IMR-90 (cell line): ENCODE measurements around the gene BAIAP2. TPM values are rescaled to one million over a fixed set of nuclear protein-coding genes. Genes with fewer than 3 reads are reported as not detected.

Source experiments
- ATAC-seq: fragments of 200-7000 bp; cut with Tn5 transposase; 2 replicates; pipeline ENCODE4 v1.9.1; 2020; ENCODE audit warnings: low read depth, mild to moderate bottlenecking, moderate library complexity
- BruUV-seq: library from RNA; stranded (reverse); fragments of 400-500 nt; replicated peaks from 2 replicates; lab custom pipeline; 2021; lab: Mats Ljungman, UMichigan
- CTCF ChIA-PET: fragments of 300-600 bp; formaldehyde crosslinking; extraction: SDS; loops from one replicate; lab custom pipeline; 2021; ENCODE audit warnings: antibody characterized with exemption; lab: Yijun Ruan, JAX
- POLR2A ChIA-PET: fragments of 300-600 bp; sonication (Branson Sonifier 250); formaldehyde crosslinking; loops from one replicate; lab custom pipeline; 2022; ENCODE audit warnings: antibody characterized with exemption; ENCODE audit not compliant: unreplicated experiment; lab: Charles Lee
- DNase-seq: peaks from one replicate; pipeline ENCODE4 v3.0.0; 2013
- H2AFZ ChIP-seq: replicated peaks from 2 replicates; pipeline ENCODE3; 2013; ENCODE audit warnings: low read length, mild to moderate bottlenecking; ENCODE audit not compliant: poor library complexity
- H2AK5ac ChIP-seq: 2 replicates; pipeline ENCODE4 v1.6.1; 2013; ENCODE audit warnings: low read depth, low read length, inconsistent platforms
- H2AK9ac ChIP-seq: replicated peaks from 2 replicates; pipeline ENCODE3; 2013; ENCODE audit warnings: mild to moderate bottlenecking, low read depth, low read length, moderate library complexity; ENCODE audit not compliant: poor library complexity
- H2BK120ac ChIP-seq: 2 replicates; pipeline ENCODE4 v1.6.1; 2013; ENCODE audit warnings: low read depth, low read length, inconsistent platforms
- H2BK15ac ChIP-seq: 3 replicates; pipeline ENCODE4 v1.6.1; 2013; ENCODE audit warnings: low read depth, low read length, inconsistent platforms
- H2BK20ac ChIP-seq: 2 replicates; pipeline ENCODE4 v1.6.1; 2013; ENCODE audit warnings: low read depth, mild to moderate bottlenecking, inconsistent platforms, low read length, moderate library complexity
- H2BK5ac ChIP-seq: 2 replicates; pipeline ENCODE4 v1.6.1; 2013; ENCODE audit warnings: mild to moderate bottlenecking, low read depth, low read length, inconsistent platforms; ENCODE audit not compliant: poor library complexity, severe bottlenecking
- H3K14ac ChIP-seq: replicated peaks from 2 replicates; pipeline ENCODE4 v1.6.1; 2013; ENCODE audit warnings: low read depth, low read length, inconsistent platforms
- H3K18ac ChIP-seq: 2 replicates; pipeline ENCODE4 v1.6.1; 2013; ENCODE audit warnings: low read depth, low read length, control low read depth
- H3K23ac ChIP-seq: 2 replicates; pipeline ENCODE4 v1.6.1; 2013; ENCODE audit warnings: low read depth, low read length, inconsistent platforms
- H3K27ac ChIP-seq: 2 replicates; pipeline ENCODE4 v1.5.1; 2013; ENCODE audit warnings: mild to moderate bottlenecking, control low read depth, low read length; ENCODE audit not compliant: insufficient read depth
- H3K27me3 ChIP-seq: 2 replicates; pipeline ENCODE4 v1.6.1; 2013; ENCODE audit warnings: low read length; ENCODE audit not compliant: control insufficient read depth, insufficient read depth
- H3K36me3 ChIP-seq: 2 replicates; pipeline ENCODE4 v1.6.1; 2013; ENCODE audit warnings: low read length, mixed read lengths; ENCODE audit not compliant: control insufficient read depth, insufficient read depth
- H3K4ac ChIP-seq: 2 replicates; pipeline ENCODE4 v1.6.1; 2013; ENCODE audit warnings: low read depth, low read length, inconsistent platforms
- H3K4me1 ChIP-seq: 2 replicates; pipeline ENCODE4 v1.6.1; 2013; ENCODE audit warnings: low read length, mixed read lengths; ENCODE audit not compliant: control insufficient read depth, insufficient read depth
- H3K4me2 ChIP-seq: 2 replicates; pipeline ENCODE4 v1.6.1; 2013; ENCODE audit warnings: low read depth, mild to moderate bottlenecking, control low read depth, low read length, moderate library complexity
- H3K4me3 ChIP-seq: 2 replicates; pipeline ENCODE4 v1.5.1; 2013; ENCODE audit warnings: low read depth, mild to moderate bottlenecking, control low read depth, low read length, moderate library complexity; ENCODE audit not compliant: insufficient read depth
- H3K56ac ChIP-seq: 2 replicates; pipeline ENCODE4 v1.6.1; 2013; ENCODE audit warnings: low read length, inconsistent platforms; ENCODE audit not compliant: insufficient read depth; ENCODE audit errors: extremely low read depth
- H3K79me1 ChIP-seq, 2 experiments: 2 replicates each; pipeline ENCODE4 v1.6.1; 2013; ENCODE audit warnings: low read length in 2 of 2, inconsistent platforms in 1 of 2, low read depth in 1 of 2
- H3K9ac ChIP-seq: 2 replicates; pipeline ENCODE4 v1.6.1; 2013; ENCODE audit warnings: low read depth, low read length, control low read depth
- H3K9me1 ChIP-seq: 2 replicates; pipeline ENCODE4 v1.6.1; 2013; ENCODE audit warnings: low read length, inconsistent platforms; ENCODE audit not compliant: insufficient read depth
- H3K9me3 ChIP-seq: 2 replicates; pipeline ENCODE4 v1.6.1; 2013; ENCODE audit warnings: low read length; ENCODE audit not compliant: control insufficient read depth, insufficient read depth
- H4K20me1 ChIP-seq: 2 replicates; pipeline ENCODE4 v1.6.1; 2013; ENCODE audit warnings: low read length, inconsistent platforms; ENCODE audit not compliant: insufficient read depth
- H4K5ac ChIP-seq: 2 replicates; pipeline ENCODE4 v1.6.1; 2013; ENCODE audit warnings: mild to moderate bottlenecking, low read depth, low read length, control low read depth
- H4K8ac ChIP-seq, 2 experiments: 2 replicates each; pipeline ENCODE4 v1.6.1; 2013; ENCODE audit warnings: low read depth in 2 of 2, low read length in 2 of 2, control low read depth in 1 of 2, inconsistent platforms in 1 of 2
- H4K91ac ChIP-seq: 2 replicates; pipeline ENCODE4 v1.6.1; 2013; ENCODE audit warnings: low read depth, low read length, inconsistent platforms; ENCODE audit not compliant: insufficient read depth
- BHLHE40 ChIP-seq: fragments of 150-350 bp; IDR thresholded peaks from 2 replicates; pipeline ENCODE4 v1.6.1; 2016; ENCODE audit warnings: mild to moderate bottlenecking, low read depth, low read length
- CHD1 ChIP-seq: IDR thresholded peaks from 2 replicates; pipeline ENCODE4 v1.6.1; 2012; ENCODE audit warnings: low read depth, low read length, improper control_type of control experiment
- CTCF ChIP-seq: conservative IDR thresholded peaks from 2 replicates; pipeline ENCODE4 v1.5.1; 2012; ENCODE audit warnings: mild to moderate bottlenecking, low read depth, low read length, improper control_type of control experiment
- ELK1 ChIP-seq: fragments of 150-350 bp; IDR thresholded peaks from 2 replicates; pipeline ENCODE4 v1.6.1; 2016; ENCODE audit warnings: low read depth, mild to moderate bottlenecking, low read length, moderate library complexity, borderline replicate concordance
- RAD21 ChIP-seq: IDR thresholded peaks from 2 replicates; pipeline ENCODE4 v1.6.1; 2012; ENCODE audit warnings: low read length, improper control_type of control experiment
- RFX5 ChIP-seq: IDR thresholded peaks from 2 replicates; pipeline ENCODE4 v1.8.0; 2012; ENCODE audit warnings: low read depth, mild to moderate bottlenecking, low read length, moderate library complexity
- WGBS, 2 experiments: methylation state at CpG; one replicate each; pipeline versions ENCODE4 v1.1.5 to v1.1.7; 2013; ENCODE audit warnings: missing lambda C conversion rate in 2 of 2; ENCODE audit not compliant: insufficient read length in 1 of 2; ENCODE audit errors: extremely low coverage in 2 of 2; 5-methylcytosine and 5-hydroxymethylcytosine counted together
- dilution Hi-C: fragments of 300-500 bp; cut with HindIII; formaldehyde crosslinking; loops from one replicate; pipeline ENCODE4 v1.14.3; 2018; ENCODE audit warnings: low sequenced_read_pairs; ENCODE audit not compliant: unreplicated experiment
- in situ Hi-C: fragments of 300-500 bp; cut with MboI; formaldehyde crosslinking; loops from 3 replicates; pipeline ENCODE4 v1.14.3; 2019; ENCODE audit warnings: low sequenced_read_pairs, inconsistent platforms, mixed read lengths
- intact Hi-C: fragments of 100-400 bp; cut with micrococcal nuclease; formaldehyde crosslinking; loops from 2 replicates; pipeline ENCODE4 v1.10.0; 2022
- polyA plus RNA-seq, 3 experiments: library from polyadenylated mRNA; depleted of rRNA; stranded (reverse); fragments of >200 nt; gene quantifications; 2 replicates each; pipeline ENCODE4 v1.2.3, GENCODE V29; 2012; ENCODE audit warnings: low replicate concordance in 1 of 3
- total RNA-seq: library from RNA; depleted of rRNA; stranded (reverse); fragments of >200 nt; gene quantifications from 2 replicates; pipeline ENCODE4 v1.2.3, GENCODE V29; 2012

The BAIAP2 gene
- total and polyA plus RNA-seq, 2 of the 4 experiments (the other 2 are of a cell fraction): 18.3 to 32.6 TPM

GRCh38 chr17:81132197-81132540, 97.2 kb downstream of the BAIAP2 start:
- Histone ChIP-seq H2BK5ac (no peak overlapping the region), H4K5ac (no peak overlapping the region), H3K56ac (no peak overlapping the region), H3K4me3 (no peak overlapping the region), H3K9ac (no peak overlapping the region), H3K36me3 (no peaks in the 10 kb centered on the region), H3K4ac (no peak overlapping the region), H4K91ac (no peak overlapping the region), H2AFZ (no peak overlapping the region), H2BK15ac (no peak overlapping the region), H2AK5ac (no peak overlapping the region), H3K4me2 (no peak overlapping the region), H4K20me1 (no peaks in the 10 kb centered on the region), H3K27ac (no peak overlapping the region), H2BK20ac (no peak overlapping the region), H2AK9ac (no peak overlapping the region), H4K8ac (no peak overlapping the region), H3K9me1 (no peaks in the 10 kb centered on the region), H3K14ac (no peak overlapping the region), H3K23ac (no peak overlapping the region), H3K4me1 (no peaks in the 10 kb centered on the region), H3K27me3 (peaks cover 25% of the 10 kb centered on the region; the same call in 1 of the 2 replicates), H3K18ac (no peak overlapping the region), H3K79me1 (no peaks in the 10 kb centered on the region), H2BK120ac (no peak overlapping the region), H3K9me3 (no peaks in the 10 kb centered on the region)
- dilution Hi-C loops (no loop called here), in situ Hi-C loops (no loop called here), intact Hi-C loops (no loop called here)
- no peak for TF ChIP-seq RFX5
- no peak for TF ChIP-seq BHLHE40
- TF ChIP-seq RAD21: no peak
- TF ChIP-seq CTCF: no peak
- TF ChIP-seq CHD1: no peak
- TF ChIP-seq ELK1: no peak
- DNase-seq (no peak), ATAC-seq (no peak)
- ChIA-PET CTCF (no interaction called here), POLR2A (no interaction called here)
- no TSS peak for BruUV-seq
- 33% methylated on average over 1 of the region's 11 CpGs; no CpG with 5 or more reads in 1 of the 2 experiments for WGBS, 2 experiments
